Measurements from ENCODE around the gene ANKRD13B. TPM values are rescaled to one million over a fixed set of nuclear protein-coding genes. Genes with fewer than 3 reads are reported as not detected.

Gene ANKRD13B
- total and polyA plus RNA-seq, 2 of the 13 experiments (the other 11 are each of a cell fraction or from before 2014, with no cell fraction given), result 1.7 to 1.8 TPM

- TF ChIP-seq XRCC5 (optimal IDR thresholded peaks at IDR 0.05; ENCODE audit: low read length), result peak; percentile 92
- TF ChIP-seq ZNF577 (CRISPR knock-in tag; IDR thresholded peaks at IDR 0.05; ENCODE audit: borderline replicate concordance, low read depth), result no peak
- TF ChIP-seq AGO2 (optimal IDR thresholded peaks at IDR 0.05; ENCODE audit: low read depth, low read length), result no peak
- no peak for TF ChIP-seq CAMTA2 (CRISPR knock-in tag; IDR thresholded peaks at IDR 0.05; ENCODE audit: borderline replicate concordance)
- no peak for TF ChIP-seq ZNF513 (CRISPR knock-in tag; conservative IDR thresholded peaks at IDR 0.05)
- peak; percentile 57 for TF ChIP-seq HDAC1 (CRISPR knock-in tag; IDR thresholded peaks at IDR 0.05)
- TF ChIP-seq ZNF570 (CRISPR knock-in tag; IDR thresholded peaks at IDR 0.05; ENCODE audit: borderline replicate concordance), result no peak
- TF ChIP-seq ATF3 (CRISPR knock-in tag; IDR thresholded peaks at IDR 0.05), result no peak
- TF ChIP-seq SALL1 (CRISPR knock-in tag; IDR thresholded peaks at IDR 0.05), result 0 out of 2 replicates have a peak, but pooled peaks have one; percentile 16
- no peak for TF ChIP-seq PREB (CRISPR knock-in tag; IDR thresholded peaks at IDR 0.05)
- TF ChIP-seq ZNF550 (CRISPR knock-in tag; IDR thresholded peaks at IDR 0.05; ENCODE audit: borderline replicate concordance), result 0 out of 2 replicates have a peak, but pooled peaks have one; percentile 18
- no peak for TF ChIP-seq ZNF510 (CRISPR knock-in tag; IDR thresholded peaks at IDR 0.05; ENCODE audit: low read depth)
- peak; percentile 48; the same call in 1 of the 2 replicates for TF ChIP-seq GABPB1 (CRISPR knock-in tag; IDR thresholded peaks at IDR 0.05)
- TF ChIP-seq ZNF136 (CRISPR knock-in tag; IDR thresholded peaks at IDR 0.05; ENCODE audit: low read depth), result no peak
- TF ChIP-seq ZNF614 (CRISPR knock-in tag; IDR thresholded peaks at IDR 0.05; ENCODE audit: borderline replicate concordance), result no peak
- TF ChIP-seq CTCF (CRISPR knock-in tag; IDR thresholded peaks at IDR 0.05), result peak; percentile 92
- TF ChIP-seq SRSF4 (IDR thresholded peaks at IDR 0.05; ENCODE audit: low read depth, low read length, poor library complexity, severe bottlenecking), result no peak
- TF ChIP-seq GPBP1L1 (CRISPR knock-in tag; IDR thresholded peaks at IDR 0.05), result no peak
- peak; percentile 70 to 86 for TF ChIP-seq HMGXB4 (CRISPR knock-in tag; IDR thresholded peaks at IDR 0.05; ENCODE audit: borderline replicate concordance in 1 of 2, low read depth in 1 of 2)
- no peak for TF ChIP-seq MTERF4 (CRISPR knock-in tag; IDR thresholded peaks at IDR 0.05)
These were observed 24.2 kb downstream of the ANKRD13B start (continued) for GRCh38 chr17:29617125-29617480.

Measured in HepG2 (cell line).